HG02981 (cell line): ENCODE measurements around the gene FAHD1.
"Not testable (repeated sequence)": the region's sequence is repeated elsewhere in the genome, so short reads cannot be mapped to it uniquely, and the experiment has no call there.

ENCODE experiments used
- ATAC-seq: cut with Tn5 transposase; IDR thresholded peaks from one replicate; pipeline ENCODE4 v1.9.1; 2021; ENCODE audit warnings: mild to moderate bottlenecking, moderate library complexity; ENCODE audit not compliant: unreplicated experiment

The FAHD1 gene

GRCh38 chr16:1788708-1789100 is 38.3 kb upstream of the FAHD1 start:
- no peak for ATAC-seq

- ATAC-seq, result no peak
Observed at GRCh38 chr16:1789643-1790045, 37.4 kb upstream of the FAHD1 start.

DNA sequence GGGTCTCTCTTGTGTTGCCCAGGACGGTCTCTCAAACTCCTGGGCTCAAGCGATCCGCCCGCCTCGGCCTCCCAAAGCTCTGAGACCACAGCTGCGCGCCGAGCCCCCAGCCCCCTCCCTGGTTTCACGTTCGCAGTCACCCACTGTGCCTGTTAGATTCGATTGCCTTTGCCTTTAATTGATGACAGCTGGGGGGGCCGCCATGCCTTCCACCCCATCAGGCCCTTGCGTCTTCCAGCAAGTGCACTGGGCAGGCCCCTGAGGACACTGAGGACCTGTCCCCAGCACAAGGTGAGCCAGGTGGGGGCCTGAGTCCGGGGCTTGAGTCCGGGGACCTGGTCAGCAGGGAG is 36.8 kb upstream of the FAHD1 start:
- ATAC-seq, result no peak

GRCh38 chr16:1790611-1791255 is 36.3 kb upstream of the FAHD1 start:
- no peak for ATAC-seq

DNA sequence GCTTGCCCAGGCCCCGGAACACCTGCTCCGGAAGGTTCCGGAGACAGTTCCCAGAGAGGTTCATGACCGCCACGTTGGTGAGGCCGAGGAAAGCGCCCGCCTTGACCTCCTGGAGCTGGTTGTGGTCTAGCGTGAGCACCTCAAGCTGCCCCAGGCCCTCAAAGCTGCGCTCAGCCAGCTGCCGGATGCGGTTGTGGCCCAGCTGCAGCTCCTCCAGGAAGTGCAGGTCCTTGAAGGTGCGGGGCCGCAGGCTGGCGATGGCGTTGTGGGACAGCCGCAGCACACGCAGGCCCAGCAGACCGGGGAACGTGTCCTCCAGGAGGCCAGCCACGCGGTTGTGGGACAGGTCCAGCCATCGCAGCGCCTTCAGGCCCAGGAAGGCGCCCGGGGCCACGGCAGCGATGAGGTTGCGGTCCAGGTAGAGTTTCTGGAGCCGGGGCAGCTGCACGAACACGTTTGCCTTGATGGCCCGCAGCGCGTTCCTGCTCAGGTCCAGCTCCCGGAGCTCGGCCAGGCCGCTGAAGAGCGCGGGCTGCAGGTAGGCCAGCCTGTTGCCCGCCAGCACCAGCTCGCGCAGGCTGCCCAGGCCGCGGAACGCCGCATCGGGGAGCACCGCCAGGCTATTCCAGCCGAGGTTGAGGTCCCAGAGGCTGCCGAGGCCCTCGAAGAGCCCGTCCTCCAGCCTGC is 35.6 kb upstream of the FAHD1 start:
- no peak for ATAC-seq

- no peak for ATAC-seq
Observed at GRCh38 chr16:1791943-1792812, 34.8 kb upstream of the FAHD1 start.

- no peak for ATAC-seq
Observed at GRCh38 chr16:1792836-1793577, 34.0 kb upstream of the FAHD1 start.

GRCh38 chr16:1793578-1794220 is 33.3 kb upstream of the FAHD1 start, which contains the start of gene IGFALS:
Gene IGFALS (minus strand): TSS chr16:1793705. CDS start chr16:1793652, 53 bp downstream.
- ATAC-seq, result no peak

DNA sequence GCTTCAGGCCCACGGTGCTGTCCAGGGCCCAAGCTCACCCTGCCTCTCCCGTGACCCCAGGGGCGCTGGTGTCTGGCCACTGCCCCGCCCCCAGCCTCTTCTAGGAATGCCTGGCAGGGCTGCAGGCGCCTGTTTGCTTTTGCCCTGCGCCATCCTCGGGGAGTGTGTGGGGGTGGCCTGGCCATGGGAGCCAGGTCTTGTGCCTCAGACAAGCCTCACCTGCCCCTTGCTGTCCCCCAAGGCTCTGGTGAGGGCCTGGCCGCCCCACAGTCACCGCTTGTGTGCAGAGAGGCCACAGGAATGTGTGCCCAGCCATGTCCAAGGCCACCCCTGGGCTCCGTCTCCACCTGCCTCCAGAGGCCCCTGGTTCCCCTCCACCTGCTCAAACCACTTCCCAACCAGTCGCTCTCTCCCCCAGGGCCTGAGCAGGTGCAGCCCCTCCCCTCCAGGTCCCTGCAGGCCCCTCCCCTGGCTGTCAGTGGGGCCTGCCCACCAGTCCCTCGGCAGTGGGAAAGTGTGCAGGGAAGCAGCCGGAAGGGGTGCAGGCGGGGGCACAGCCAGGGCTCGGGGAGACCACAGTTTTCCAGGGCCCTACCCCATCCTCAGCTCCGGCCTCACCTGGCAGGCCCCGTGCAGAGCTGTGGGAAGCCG is 32.7 kb upstream of the FAHD1 start:
- no peak for ATAC-seq

GRCh38 chr16:1794908-1795666 is 31.9 kb upstream of the FAHD1 start:
- ATAC-seq, result no peak

DNA sequence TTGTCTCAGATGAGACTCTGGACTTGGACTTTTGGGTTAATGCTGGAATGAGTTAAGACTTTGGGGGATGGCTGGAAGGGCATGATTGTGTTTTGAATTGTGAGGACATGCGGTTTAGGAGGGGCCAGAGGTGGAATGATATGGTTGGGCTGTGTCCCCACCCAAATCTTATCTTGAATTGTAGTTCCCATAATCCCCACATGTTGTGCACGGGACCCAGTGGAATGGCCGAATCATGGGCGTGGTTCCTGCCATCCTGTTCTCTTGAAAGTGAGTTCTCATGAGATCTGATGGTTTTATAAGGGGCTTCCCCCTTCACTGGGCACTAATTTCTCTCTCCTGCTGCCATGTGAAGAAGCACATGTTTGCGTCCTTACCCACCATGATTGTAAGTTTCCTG is 27.7 kb upstream of the FAHD1 start:
- ATAC-seq, result not testable (repeated sequence)

- no peak for ATAC-seq
Observed at GRCh38 chr16:1800701-1801100, 26.3 kb upstream of the FAHD1 start.

- ATAC-seq, result no peak
Observed at GRCh38 chr16:1807626-1808025, 19.4 kb upstream of the FAHD1 start.

- no peak for ATAC-seq
Observed at GRCh38 chr16:1808691-1809090, 18.3 kb upstream of the FAHD1 start.

GRCh38 chr16:1809281-1809801 is 17.7 kb upstream of the FAHD1 start:
- ATAC-seq, result no peak

GRCh38 chr16:1810106-1810505 is 16.9 kb upstream of the FAHD1 start:
- no peak for ATAC-seq

DNA sequence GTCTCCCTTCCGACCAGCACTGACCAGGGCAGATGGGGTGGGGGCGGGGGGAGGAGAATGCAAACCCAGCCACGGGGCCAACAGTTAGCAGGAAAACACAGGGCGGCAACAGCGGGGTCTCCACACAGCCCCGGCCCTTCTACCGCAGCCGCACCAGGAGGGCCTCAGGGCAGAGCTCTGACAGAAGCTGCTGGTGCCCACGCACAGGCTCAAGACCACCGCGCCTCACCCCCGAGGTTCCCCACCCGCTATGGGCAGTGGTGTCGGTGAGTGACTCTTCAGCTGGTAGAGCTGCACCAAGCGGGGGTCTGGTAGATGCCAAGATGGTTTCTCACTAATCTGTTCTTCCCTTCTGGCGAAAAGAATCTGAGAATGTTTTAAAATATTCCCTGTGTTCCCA is 16.5 kb upstream of the FAHD1 start:
- no peak for ATAC-seq

DNA sequence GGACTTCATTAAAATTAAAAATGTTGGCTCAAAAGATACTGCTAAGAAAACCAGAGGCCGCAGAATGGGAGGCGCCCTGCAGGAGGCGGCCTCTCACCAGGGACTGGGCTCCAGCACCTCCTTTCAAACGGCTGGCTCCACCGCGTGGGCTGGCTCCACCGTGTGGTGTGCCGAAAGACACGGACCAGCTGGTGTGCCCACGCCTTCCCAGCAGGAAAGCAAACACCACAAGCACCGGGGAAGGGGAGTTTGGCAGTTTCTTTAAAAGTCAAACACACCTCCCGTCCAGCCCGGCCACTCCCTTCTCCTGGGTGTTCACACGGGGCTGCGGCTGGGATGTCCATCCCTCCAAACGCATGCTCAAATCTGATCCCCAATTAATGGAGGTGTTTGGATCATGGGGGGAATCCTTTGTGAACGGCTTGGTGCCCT is 14.3 kb upstream of the FAHD1 start:
- ATAC-seq, result no peak

GRCh38 chr16:1815461-1815860 is 11.5 kb upstream of the FAHD1 start:
- ATAC-seq, result no peak
